HG02943 (cell line): ENCODE data around the gene ZNF526.
A peak's percentile ranks its signal among the peaks of the same experiment; 100 is the strongest.

Source experiments
- ATAC-seq: cut with Tn5 transposase; IDR thresholded peaks from one replicate; pipeline ENCODE4 v1.9.1; 2021; ENCODE audit warnings: mild to moderate bottlenecking, low read depth, moderate library complexity; ENCODE audit not compliant: unreplicated experiment

Gene ZNF526

GRCh38 chr19:42217520-42218437, 2.3 kb upstream of the ZNF526 start, which contains the start of gene DEDD2:
Gene DEDD2 (minus strand): TSS chr19:42217677. CDS start chr19:42217007, 670 bp downstream.
- peak; percentile 58 for ATAC-seq

- ATAC-seq: no peak
Measured at GRCh38 chr19:42220751-42221097, 612 bp downstream of the ZNF526 start.

DNA sequence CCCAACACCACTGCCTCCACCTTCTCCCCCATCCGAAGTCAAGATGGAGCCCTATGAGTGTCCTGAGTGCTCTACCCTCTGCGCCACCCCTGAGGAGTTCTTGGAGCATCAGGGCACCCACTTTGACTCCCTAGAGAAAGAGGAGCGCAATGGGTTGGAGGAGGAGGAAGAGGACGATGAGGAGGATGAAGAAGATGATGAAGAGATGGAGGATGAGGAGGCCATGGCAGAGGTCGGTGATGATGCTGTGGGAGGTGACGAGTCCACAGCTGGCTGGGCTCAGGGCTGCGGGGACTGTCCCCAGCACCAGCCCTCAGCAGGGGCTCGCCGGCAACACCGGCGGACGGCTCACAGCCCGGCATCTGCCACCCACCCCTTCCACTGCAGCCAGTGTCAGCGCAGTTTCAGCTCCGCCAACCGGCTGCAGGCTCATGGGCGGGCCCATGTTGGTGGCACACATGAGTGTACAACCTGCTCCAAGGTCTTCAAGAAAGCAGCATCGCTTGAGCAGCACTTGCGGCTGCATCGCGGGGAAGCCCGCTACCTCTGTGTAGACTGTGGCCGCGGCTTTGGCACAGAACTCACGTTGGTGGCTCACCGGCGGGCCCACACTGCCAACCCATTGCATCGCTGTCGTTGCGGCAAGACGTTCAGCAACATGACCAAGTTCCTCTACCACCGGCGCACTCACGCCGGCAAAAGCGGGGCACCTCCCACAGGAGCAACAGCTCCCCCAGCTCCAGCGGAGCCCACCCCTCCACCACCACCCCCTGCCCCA, 5.0 kb downstream of the ZNF526 start:
- ATAC-seq: no peak

DNA sequence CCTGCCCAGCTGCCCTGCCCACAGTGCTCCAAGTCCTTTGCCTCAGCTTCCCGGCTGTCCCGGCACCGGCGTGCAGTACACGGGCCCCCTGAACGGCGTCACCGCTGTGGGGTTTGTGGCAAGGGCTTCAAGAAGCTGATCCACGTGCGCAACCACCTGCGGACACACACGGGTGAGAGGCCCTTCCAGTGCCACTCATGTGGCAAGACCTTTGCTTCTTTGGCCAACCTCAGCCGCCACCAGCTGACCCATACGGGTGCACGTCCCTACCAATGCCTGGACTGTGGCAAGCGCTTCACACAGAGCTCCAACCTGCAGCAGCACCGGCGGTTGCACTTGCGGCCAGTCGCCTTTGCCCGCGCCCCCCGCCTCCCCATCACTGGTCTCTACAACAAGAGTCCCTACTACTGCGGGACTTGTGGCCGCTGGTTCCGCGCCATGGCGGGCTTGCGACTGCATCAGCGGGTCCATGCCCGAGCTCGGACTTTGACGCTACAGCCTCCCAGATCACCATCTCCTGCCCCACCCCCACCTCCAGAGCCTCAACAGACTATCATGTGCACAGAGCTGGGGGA, 5.7 kb downstream of the ZNF526 start:
- ATAC-seq: no peak

DNA sequence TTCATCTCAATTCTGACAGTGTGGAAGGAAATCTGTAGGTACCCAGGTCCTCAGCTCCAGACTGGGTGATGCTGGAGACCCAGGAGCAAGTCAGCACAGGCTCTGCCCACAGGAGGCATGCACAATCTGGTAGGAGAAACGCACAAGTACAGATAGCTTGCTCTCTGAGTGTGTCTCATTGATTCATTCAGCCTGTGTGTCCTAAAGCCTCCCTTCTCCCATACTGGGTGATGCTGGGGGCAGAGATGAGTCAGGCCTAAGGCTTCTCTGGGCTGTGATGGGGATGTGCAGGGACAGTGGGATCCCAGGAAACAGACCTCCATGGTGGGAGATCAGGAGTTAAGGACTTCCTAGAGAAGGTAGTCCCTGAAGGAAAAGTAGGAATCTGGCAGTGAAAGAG, 6.8 kb downstream of the ZNF526 start:
- ATAC-seq: no peak

GRCh38 chr19:42228641-42229040, 8.5 kb downstream of the ZNF526 start:
- no peak for ATAC-seq

GRCh38 chr19:42229301-42229854, 9.3 kb downstream of the ZNF526 start:
- no peak for ATAC-seq

DNA sequence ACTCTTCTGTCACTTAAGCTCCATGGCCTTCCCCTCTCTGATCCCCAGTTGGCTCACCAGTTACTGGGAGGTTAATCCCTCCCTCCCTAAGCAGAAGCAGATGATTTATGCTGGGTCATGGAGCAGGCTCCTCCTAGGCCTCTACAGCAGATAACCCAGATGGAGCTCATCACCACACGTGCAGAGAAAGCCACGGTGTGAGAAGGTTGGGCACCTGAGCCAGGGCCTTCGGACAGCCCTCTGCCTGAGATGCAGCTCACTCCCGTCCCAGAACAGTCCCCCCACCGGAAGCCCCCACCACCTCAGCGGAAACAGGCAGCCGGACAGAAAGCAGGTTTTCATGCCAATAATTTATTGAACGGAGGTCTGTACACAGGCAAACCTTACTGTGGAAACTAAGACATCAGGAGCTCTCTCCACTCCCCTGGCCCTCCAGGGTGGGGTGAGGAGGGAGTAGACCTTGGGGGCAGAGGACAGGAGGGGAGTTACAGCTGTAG, 9.8 kb downstream of the ZNF526 start:
- no peak for ATAC-seq

GRCh38 chr19:42230571-42230970, 10.5 kb downstream of the ZNF526 start:
- ATAC-seq: no peak

DNA sequence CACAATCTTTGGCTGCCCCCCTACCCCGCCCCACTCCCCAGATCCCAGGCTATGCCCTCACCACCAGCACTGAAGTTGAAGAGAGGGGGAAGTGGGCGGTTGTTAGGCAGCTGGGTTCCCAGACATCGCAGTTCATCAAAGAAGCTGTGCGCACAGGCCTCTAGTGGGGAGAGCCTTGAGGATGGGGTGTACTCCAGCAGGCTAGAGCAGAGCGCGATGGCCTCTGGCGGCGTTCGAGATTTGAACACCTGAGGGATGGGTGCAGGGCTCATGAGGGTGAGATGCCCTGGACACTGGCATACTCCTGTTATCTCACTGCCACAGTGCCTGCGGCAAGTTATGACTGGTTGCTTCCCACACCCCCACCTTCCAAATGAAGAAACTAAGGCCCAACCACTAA, 12.3 kb downstream of the ZNF526 start:
- no peak for ATAC-seq

DNA sequence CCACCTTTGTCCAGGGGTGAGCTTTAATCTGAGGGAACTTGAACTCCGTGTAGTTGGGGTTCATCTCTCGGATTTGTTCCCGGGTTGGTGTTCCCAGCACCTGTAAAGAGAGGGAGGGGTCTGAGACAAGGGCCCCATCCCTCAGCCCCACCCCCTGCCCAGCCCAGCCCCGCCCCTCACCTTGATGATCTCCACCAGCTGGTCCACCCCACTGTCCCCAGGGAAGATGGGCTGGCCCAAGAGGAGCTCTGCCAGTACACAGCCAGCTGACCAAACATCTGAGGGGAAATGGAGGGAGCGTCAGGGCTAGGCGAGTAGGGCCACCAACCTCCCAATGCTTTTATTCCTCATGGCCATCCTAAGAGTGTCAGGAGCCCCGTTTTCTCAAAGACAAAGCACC, 13.0 kb downstream of the ZNF526 start:
- no peak for ATAC-seq

- no peak for ATAC-seq
Measured at GRCh38 chr19:42233678-42234292, 13.7 kb downstream of the ZNF526 start.

DNA sequence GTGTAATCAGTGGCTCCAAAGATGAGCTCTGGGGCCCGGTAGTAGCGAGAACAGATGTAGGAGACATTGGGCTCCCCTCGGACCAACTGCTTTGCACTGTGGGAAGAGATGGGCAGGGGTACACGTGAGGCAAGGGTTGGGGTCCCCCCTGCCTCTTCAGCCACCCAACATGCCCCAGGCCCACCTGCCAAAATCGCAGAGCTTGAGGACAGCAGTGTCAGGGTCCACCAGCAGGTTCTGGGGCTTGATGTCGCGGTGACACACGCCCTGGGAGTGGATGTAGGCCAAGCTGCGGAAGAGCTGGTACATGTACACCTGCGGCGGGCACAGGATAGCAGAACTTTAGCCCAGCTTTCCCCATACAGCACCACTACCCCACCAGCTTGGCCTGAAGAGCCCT, 14.3 kb downstream of the ZNF526 start:
- no peak for ATAC-seq

DNA sequence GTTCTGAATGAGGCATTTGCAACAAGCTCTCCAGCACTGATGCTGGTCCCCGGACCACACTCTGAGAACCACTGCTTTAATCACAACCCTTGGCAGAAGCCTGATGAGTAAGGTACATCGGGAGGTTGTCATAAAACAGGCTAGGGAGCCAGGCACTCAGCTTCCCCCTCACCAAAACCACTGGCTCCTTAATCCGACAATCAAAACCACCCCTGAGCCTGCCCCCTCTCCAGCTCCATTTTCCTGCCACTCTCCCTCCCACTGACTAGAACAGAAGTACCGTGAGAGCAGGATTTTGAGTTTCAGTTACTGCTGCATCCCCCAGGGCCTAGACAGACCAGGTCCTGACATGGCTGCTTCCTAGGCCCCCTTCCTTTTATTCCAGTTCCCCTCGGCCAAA, 15.1 kb downstream of the ZNF526 start:
- no peak for ATAC-seq

- ATAC-seq: no peak
Measured at GRCh38 chr19:42239544-42240220, 19.6 kb downstream of the ZNF526 start.

DNA sequence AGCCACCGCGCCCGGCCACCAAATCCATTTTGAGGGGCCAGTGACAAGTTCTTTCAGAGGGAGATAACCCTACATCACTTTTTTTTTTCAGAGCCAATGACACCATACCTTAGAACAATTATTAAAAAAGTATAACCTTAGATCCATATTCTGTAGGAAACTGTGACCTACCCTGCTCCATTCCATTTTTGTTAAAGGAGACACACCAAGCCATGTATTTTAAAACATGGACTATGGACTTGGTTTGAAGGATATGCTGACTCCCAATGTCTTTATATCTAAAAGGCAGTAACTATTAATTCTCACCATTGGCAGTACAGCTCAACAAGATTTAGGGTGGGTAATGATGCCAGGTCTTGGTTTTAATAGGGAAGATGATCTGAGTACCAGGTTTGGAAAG, 21.2 kb downstream of the ZNF526 start:
- no peak for ATAC-seq

DNA sequence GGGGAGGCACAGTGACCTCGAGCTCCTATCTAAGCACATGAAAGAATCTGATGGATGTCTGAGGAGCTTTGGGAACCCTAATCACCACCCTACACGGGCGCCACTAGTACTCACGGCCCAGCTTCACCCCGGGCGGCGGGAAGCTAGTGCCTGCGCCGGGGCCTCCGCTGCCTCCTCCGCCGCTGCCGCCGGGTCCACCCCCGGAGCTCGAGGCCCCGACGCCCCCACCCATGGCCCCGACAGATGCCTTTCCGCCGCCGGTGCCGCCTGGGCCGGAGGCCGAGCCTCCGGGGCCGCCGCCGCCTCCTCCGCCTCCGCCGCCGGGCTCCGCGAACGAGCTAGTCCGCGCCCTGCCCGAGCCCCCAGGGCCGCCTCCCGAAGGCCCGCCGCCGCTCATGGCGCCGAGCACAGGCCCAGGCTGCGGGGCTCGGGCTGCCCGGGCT, 22.0 kb downstream of the ZNF526 start:
- no peak for ATAC-seq

DNA sequence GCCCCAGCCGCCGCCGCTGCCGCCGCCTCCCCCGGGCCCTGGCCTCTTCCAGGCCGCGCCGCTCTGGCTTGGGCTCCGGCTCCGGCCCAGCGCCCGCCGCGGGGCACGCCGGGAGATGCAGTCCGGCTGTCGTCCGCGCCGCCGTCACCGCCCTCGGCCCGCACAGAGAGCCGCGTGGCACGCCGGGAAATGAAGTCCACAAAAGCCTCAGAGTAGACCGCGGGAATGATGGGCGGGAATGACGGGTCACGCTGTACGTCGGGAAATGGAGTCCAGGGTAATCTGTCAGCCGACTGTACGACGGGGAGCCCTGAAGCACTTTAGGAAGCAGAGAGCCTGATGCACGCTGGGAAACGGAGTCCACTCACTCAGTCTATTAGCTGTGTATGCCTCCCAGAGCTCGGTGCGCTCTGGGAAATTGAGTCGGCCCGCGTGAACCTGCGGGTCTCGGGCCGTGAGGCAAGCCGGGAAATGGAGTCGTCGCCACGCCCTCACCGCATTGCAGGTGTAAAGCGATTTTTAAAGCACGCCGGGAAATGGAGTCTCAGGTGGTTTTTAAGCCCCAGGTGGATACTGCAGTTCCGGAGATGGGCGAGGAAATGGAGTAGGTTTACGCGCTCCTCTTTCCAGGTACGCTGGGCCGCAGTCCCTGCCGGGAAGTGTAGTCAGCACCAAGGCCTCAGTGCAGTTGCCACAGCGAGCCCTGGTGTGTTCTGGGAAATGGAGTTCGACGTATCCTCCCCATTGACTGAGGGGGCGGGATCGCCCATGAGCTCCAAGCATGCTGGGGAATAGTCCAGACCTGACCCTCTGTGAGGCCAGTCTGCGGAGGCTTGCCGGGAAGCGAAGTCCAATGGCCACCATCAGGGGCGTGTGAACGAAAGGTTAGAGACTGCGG, 22.6 kb downstream of the ZNF526 start, which contains the start of gene GSK3A:
GSK3A (minus strand) TSS at position 91 of the 898 bp plus-strand sequence. CDS start 137 bp downstream, outside the sequence.
- peak; percentile 57 for ATAC-seq
